IgD-negative memory B cell (primary cell): ENCODE results near the gene TRIM27. TPM values are rescaled to one million over a fixed set of nuclear protein-coding genes. Genes with fewer than 3 reads are reported as not detected.
"Not testable (repeated sequence)": the region's sequence is repeated elsewhere in the genome, so short reads cannot be mapped to it uniquely, and the experiment has no call there.

Experiments
- H3K27ac Mint-ChIP-seq, 3 donors: one replicate each; pipeline ENCODE4 v1.8.0; 2020 to 2022; ENCODE audit warnings: mild to moderate bottlenecking in 3 of 3, mixed read lengths in 3 of 3, moderate library complexity in 1 of 3
- H3K27me3 Mint-ChIP-seq: one replicate; pipeline ENCODE4 v1.8.0; 2021; ENCODE audit warnings: mixed read lengths
- H3K36me3 Mint-ChIP-seq: one replicate; pipeline ENCODE4 v1.8.0; 2020; ENCODE audit warnings: mild to moderate bottlenecking, mixed read lengths
- H3K4me1 Mint-ChIP-seq, 3 donors: one replicate each; pipeline ENCODE4 v1.8.0; 2020 to 2022; ENCODE audit warnings: mixed read lengths in 3 of 3, mild to moderate bottlenecking in 1 of 3
- H3K4me3 Mint-ChIP-seq, 4 donors: one replicate each; pipeline ENCODE4 v1.8.0; 2020 to 2022; ENCODE audit warnings: mild to moderate bottlenecking in 4 of 4, mixed read lengths in 4 of 4, moderate library complexity in 3 of 4
- H3K9me3 Mint-ChIP-seq, 3 donors: one replicate each; pipeline ENCODE4 v1.8.0; 2020 to 2021; ENCODE audit warnings: mixed read lengths in 3 of 3, mild to moderate bottlenecking in 1 of 3
- polyA plus RNA-seq: library from polyadenylated mRNA; unstranded; fragments of 300-500 nt; fragmentation: Illumina TruSeq; gene quantifications from one replicate; pipeline ENCODE4 v1.2.3, GENCODE V29; 2021

Gene TRIM27
- polyA plus RNA-seq, 1 donor from 2014 or later, result 60.1 TPM

GRCh38 chr6:28947831-28948270, 24.1 kb upstream of the TRIM27 start:
- no peak overlapping the region for H3K27ac Mint-ChIP-seq
- peaks cover 2% of the 10 kb centered on the region for H3K27me3 Mint-ChIP-seq
- peaks cover 0 to 4% (median 0%) of the 10 kb centered on the region in 3 donors for H3K9me3 Mint-ChIP-seq
- H3K4me3 Mint-ChIP-seq, result no peak overlapping the region
- H3K36me3 Mint-ChIP-seq, result no peaks in the 10 kb centered on the region
- H3K4me1 Mint-ChIP-seq, result peaks cover 17 to 27% (median 23%) of the 10 kb centered on the region in 3 donors

- Mint-ChIP-seq H3K36me3 (no peaks in the 10 kb centered on the region), H3K4me3 (no peak overlapping the region), H3K27me3 (peaks cover 2% of the 10 kb centered on the region), H3K9me3 (peaks cover 0 to 4% (median 0%) of the 10 kb centered on the region in 3 donors), H3K4me1 (peaks cover 17 to 25% (median 22%) of the 10 kb centered on the region in 3 donors), H3K27ac (no peak overlapping the region)
These were observed 23.4 kb upstream of the TRIM27 start for GRCh38 chr6:28947067-28947765.

GRCh38 chr6:28945349-28945748, 21.6 kb upstream of the TRIM27 start:
- H3K27ac Mint-ChIP-seq, result peak overlapping the region in 2 of 3 donors; percentile 68 to 95
- H3K4me1 Mint-ChIP-seq, result peaks cover 24 to 37% (median 31%) of the 10 kb centered on the region in 3 donors
- H3K4me3 Mint-ChIP-seq, result peak overlapping the region in 1 of 4 donors; percentile 91
- H3K9me3 Mint-ChIP-seq, result peaks cover 0 to 4% (median 0%) of the 10 kb centered on the region in 3 donors
- H3K27me3 Mint-ChIP-seq, result peaks cover 2% of the 10 kb centered on the region
- H3K36me3 Mint-ChIP-seq, result no peaks in the 10 kb centered on the region

- peaks cover 2% of the 10 kb centered on the region for H3K27me3 Mint-ChIP-seq
- H3K9me3 Mint-ChIP-seq, result peaks cover 0 to 4% (median 0%) of the 10 kb centered on the region in 3 donors
- H3K4me3 Mint-ChIP-seq, result peak overlapping the region; percentile 86 to 94 (median 90)
- no peaks in the 10 kb centered on the region for H3K36me3 Mint-ChIP-seq
- peaks cover 26 to 41% (median 36%) of the 10 kb centered on the region in 3 donors for H3K4me1 Mint-ChIP-seq
- H3K27ac Mint-ChIP-seq, result peak overlapping the region; percentile 94 to 99 (median 95)
These were observed 20.7 kb upstream of the TRIM27 start for GRCh38 chr6:28944412-28944865.

- peaks cover 26 to 44% (median 36%) of the 10 kb centered on the region in 3 donors for H3K4me1 Mint-ChIP-seq
These were observed 20.0 kb upstream of the TRIM27 start for GRCh38 chr6:28943557-28944411.

GRCh38 chr6:28943223-28943556, 19.4 kb upstream of the TRIM27 start:
- peaks cover 0 to 4% (median 0%) of the 10 kb centered on the region in 3 donors for H3K9me3 Mint-ChIP-seq
- H3K4me1 Mint-ChIP-seq, result peaks cover 26 to 44% (median 36%) of the 10 kb centered on the region in 3 donors
- H3K36me3 Mint-ChIP-seq, result no peaks in the 10 kb centered on the region
- H3K4me3 Mint-ChIP-seq, result peak overlapping the region; percentile 86 to 94 (median 90)
- peak overlapping the region in 1 of 3 donors; percentile 95 for H3K27ac Mint-ChIP-seq
- H3K27me3 Mint-ChIP-seq, result peaks cover 2% of the 10 kb centered on the region

More at GRCh38 chr6:28943557-28944411, 20.0 kb upstream of the TRIM27 start:
- Mint-ChIP-seq H3K27ac (peak overlapping the region; percentile 94 to 99 (median 95)), H3K4me3 (peak overlapping the region; percentile 86 to 94 (median 90)), H3K36me3 (no peaks in the 10 kb centered on the region), H3K27me3 (peaks cover 2% of the 10 kb centered on the region), H3K9me3 (peaks cover 0 to 4% (median 0%) of the 10 kb centered on the region in 3 donors)

GRCh38 chr6:28941684-28942448, 18.1 kb upstream of the TRIM27 start:
- Mint-ChIP-seq H3K27me3 (peaks cover 2% of the 10 kb centered on the region), H3K36me3 (no peaks in the 10 kb centered on the region), H3K4me3 (peak overlapping the region; percentile 88 to 92 (median 90)), H3K4me1 (peaks cover 26 to 46% (median 36%) of the 10 kb centered on the region in 3 donors), H3K27ac (peak overlapping the region; percentile 91 to 97 (median 96)), H3K9me3 (peaks cover 0 to 4% (median 1%) of the 10 kb centered on the region in 3 donors)

- Mint-ChIP-seq H3K27me3 (peaks cover 2% of the 10 kb centered on the region), H3K9me3 (peaks cover 0 to 4% (median 2%) of the 10 kb centered on the region in 3 donors), H3K36me3 (no peaks in the 10 kb centered on the region), H3K4me3 (peak overlapping the region; percentile 88 to 92 (median 90)), H3K4me1 (peaks cover 26 to 45% (median 36%) of the 10 kb centered on the region in 3 donors), H3K27ac (peak overlapping the region; percentile 91 to 97 (median 96))
These were observed 17.3 kb upstream of the TRIM27 start for GRCh38 chr6:28940858-28941683.

GRCh38 chr6:28940294-28940857, 16.6 kb upstream of the TRIM27 start:
- peak overlapping the region; percentile 91 to 97 (median 96) for H3K27ac Mint-ChIP-seq
- H3K4me3 Mint-ChIP-seq, result peak overlapping the region; percentile 88 to 92 (median 90)
- H3K36me3 Mint-ChIP-seq, result no peaks in the 10 kb centered on the region
- peaks cover 2% of the 10 kb centered on the region for H3K27me3 Mint-ChIP-seq
- H3K4me1 Mint-ChIP-seq, result peaks cover 23 to 45% (median 33%) of the 10 kb centered on the region in 3 donors
- peaks cover 0 to 4% (median 2%) of the 10 kb centered on the region in 3 donors for H3K9me3 Mint-ChIP-seq

GRCh38 chr6:28933069-28933468, 9.3 kb upstream of the TRIM27 start:
- Mint-ChIP-seq H3K9me3 (peaks cover 0 to 2% (median 0%) of the 10 kb centered on the region in 3 donors), H3K27me3 (peaks cover 8% of the 10 kb centered on the region), H3K4me1 (peaks cover 0 to 4% (median 0%) of the 10 kb centered on the region in 3 donors), H3K4me3 (peak overlapping the region in 1 of 4 donors; percentile 6), H3K27ac (no peak overlapping the region), H3K36me3 (no peaks in the 10 kb centered on the region)

- peaks cover 0 to 6% (median 4%) of the 10 kb centered on the region in 3 donors for H3K4me1 Mint-ChIP-seq
- H3K27me3 Mint-ChIP-seq, result peaks cover 8% of the 10 kb centered on the region
- H3K4me3 Mint-ChIP-seq, result no peak overlapping the region
- H3K9me3 Mint-ChIP-seq, result no peaks in the 10 kb centered on the region
- H3K36me3 Mint-ChIP-seq, result no peaks in the 10 kb centered on the region
- H3K27ac Mint-ChIP-seq, result no peak overlapping the region
These were observed 6.3 kb upstream of the TRIM27 start for GRCh38 chr6:28929887-28930620.

GRCh38 chr6:28929339-28929738, 5.6 kb upstream of the TRIM27 start:
- not testable (repeated sequence) for H3K27ac Mint-ChIP-seq, H3K9me3 Mint-ChIP-seq, H3K4me3 Mint-ChIP-seq, H3K27me3 Mint-ChIP-seq, H3K36me3 Mint-ChIP-seq
- peaks cover 4 to 10% (median 10%) of the 10 kb centered on the region in 3 donors for H3K4me1 Mint-ChIP-seq

- Mint-ChIP-seq H3K4me1 (peaks cover 5 to 13% (median 10%) of the 10 kb centered on the region in 3 donors), H3K9me3 (no peaks in the 10 kb centered on the region), H3K27ac (peak overlapping the region in 1 of 3 donors; percentile 60), H3K4me3 (peak overlapping the region in 1 of 4 donors; percentile 27), H3K36me3 (no peaks in the 10 kb centered on the region), H3K27me3 (peaks cover 8% of the 10 kb centered on the region)
These were observed 4.1 kb upstream of the TRIM27 start for GRCh38 chr6:28927846-28928245.
